NCI-H128 (cell line): ENCODE measurements around the gene USP46.

Source experiments
- DNase-seq: peaks from one replicate; lab custom pipeline; 2025; ENCODE audit not compliant: unreplicated experiment; lab: John Stamatoyannopoulos, UW

Gene USP46, protein sequence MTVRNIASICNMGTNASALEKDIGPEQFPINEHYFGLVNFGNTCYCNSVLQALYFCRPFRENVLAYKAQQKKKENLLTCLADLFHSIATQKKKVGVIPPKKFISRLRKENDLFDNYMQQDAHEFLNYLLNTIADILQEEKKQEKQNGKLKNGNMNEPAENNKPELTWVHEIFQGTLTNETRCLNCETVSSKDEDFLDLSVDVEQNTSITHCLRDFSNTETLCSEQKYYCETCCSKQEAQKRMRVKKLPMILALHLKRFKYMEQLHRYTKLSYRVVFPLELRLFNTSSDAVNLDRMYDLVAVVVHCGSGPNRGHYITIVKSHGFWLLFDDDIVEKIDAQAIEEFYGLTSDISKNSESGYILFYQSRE

DNA sequence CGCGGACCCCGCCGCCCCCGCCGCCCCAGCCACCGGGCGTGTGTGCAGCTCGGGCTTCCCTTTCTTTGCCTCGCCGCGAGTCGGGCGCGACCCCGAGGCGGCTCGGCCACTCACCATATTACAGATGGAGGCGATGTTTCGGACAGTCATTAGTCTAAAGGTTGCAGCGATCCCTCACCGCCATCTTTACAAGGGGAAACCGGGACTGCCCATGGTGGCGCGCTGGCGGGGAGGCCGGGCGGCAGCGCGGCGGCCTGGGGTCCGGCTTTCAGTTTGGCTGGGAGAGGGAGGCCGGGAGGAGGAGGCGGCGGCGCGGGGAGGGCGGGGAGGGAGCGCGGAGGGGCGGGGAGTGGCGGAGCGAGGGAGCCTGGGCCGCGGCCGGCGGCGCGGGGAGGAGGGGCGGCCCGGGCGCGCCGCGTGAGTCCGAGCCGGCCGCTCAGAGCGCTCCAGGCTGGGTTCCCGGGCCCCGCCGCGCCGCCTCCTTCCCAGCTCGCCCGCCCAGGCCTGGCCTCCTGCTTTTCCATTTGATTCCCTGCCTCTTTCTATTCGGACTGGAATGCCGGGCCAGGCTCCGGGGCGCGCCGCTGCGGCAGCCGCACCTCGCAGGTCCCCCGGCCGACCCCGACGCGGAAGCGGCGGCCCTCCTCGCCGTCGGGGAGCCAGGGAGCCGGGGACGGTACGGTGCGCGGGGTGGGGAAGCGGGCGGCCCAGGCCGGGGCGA, at the start of gene USP46:
USP46 (minus strand) TSS at position 301 of the 721 bp plus-strand sequence; CDS start at position 150, 151 bp downstream.
- DNase-seq = no peak

GRCh38 chr4:52704661-52705060, 45.6 kb upstream of the USP46 start:
- no peak for DNase-seq

DNA sequence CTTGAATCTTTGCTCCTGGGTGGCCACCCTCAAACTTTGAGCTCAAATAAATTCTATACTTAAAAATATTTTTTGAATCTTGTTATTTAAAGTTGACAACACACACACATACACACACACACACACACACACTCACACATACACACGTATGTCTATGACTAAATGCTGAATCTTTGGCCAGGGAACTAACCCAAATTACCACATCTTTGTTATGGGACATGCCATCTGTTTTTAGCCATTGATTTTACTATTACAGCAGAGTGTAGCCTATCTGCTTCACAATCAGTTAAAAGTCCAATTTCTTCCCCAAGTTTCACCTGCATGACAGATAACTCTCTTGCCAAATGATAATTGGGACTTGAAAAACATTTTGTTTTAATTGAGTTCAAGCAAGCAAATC, 45.0 kb upstream of the USP46 start:
- no peak for DNase-seq

- DNase-seq = no peak
These were observed 42.1 kb upstream of the USP46 start for GRCh38 chr4:52701207-52701606.

GRCh38 chr4:52694936-52695335, 35.8 kb upstream of the USP46 start:
- no peak for DNase-seq

DNA sequence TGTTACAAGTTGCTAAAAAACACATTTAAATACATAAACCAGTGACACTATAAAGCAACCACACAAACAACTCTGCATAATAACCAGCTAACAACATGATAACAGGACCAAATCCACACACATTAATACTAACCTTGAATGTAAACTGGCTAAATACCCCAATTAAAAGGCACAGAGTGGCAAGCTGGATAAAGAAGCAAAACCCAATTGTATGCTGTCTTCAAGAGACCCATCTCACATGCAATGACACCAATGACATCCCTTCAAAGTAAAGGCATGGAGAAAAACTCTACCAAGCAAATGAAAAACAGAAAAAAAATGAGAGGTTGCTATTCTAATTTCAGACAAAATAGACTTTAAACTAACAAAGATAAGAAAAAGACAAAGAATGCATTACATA, 34.4 kb upstream of the USP46 start:
- DNase-seq = no peak

- no peak for DNase-seq
These were observed 30.0 kb upstream of the USP46 start for GRCh38 chr4:52689096-52689495.

- no peak for DNase-seq
These were observed 28.6 kb upstream of the USP46 start for GRCh38 chr4:52687696-52688095.

DNA sequence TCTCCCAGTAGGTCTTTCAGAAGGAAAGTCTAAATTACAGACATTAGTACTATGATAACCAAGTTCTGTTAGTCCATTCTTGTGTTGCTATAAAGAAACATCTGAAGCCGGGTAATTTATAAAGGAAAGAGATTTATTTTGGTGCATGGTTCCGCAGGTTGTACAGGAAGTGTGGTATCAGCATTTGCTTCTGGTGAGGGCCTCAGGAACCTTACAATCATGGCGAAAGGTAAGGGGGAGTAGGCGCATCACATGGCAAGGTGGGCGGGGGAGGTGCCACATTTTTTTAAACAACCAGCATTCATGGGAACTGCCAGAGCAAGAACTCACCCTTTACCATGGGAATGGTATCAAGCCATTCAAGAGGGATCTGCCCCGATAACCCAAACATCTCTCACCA, 26.2 kb upstream of the USP46 start:
- DNase-seq = no peak

GRCh38 chr4:52684896-52685295, 25.8 kb upstream of the USP46 start:
- no peak for DNase-seq

DNA sequence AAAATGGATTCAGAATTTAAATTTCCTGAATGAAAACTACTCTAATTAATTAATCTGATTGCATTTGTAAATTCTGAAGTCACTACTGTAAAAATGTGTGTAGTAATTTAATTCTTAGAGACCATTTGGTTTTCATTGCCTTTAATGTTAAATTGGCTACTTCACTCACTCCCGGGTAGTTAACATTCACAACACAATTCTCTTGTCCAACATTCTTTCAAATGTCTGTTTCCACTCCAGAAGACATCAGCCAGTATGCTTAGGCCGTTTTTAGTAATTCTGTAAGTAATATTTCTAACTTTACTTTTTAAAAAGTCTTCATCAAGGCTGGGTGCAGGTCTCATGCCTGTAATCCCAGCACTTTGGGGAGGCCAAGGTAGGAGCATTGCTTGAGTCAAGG, 21.3 kb upstream of the USP46 start:
- DNase-seq = no peak

DNA sequence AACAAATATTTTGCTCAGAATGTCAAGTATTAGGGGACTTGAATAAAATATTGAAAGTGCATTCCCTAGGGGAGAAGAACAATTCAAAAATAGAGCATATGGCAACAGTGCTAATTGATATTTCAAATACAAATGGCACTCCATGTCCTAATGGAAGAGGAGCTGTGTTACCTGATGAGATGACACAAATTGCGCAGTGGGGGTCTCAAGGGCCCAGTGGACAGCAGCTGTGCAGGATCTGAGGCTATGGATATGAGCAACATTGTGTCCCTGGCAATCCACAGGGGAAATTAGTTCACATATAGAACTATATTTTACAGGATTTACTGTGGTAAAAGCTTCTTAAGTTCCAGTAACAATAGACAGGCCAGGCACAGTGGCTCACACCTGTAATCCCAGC, 17.4 kb upstream of the USP46 start:
- DNase-seq = no peak

GRCh38 chr4:52675111-52675510, 16.0 kb upstream of the USP46 start:
- no peak for DNase-seq

DNA sequence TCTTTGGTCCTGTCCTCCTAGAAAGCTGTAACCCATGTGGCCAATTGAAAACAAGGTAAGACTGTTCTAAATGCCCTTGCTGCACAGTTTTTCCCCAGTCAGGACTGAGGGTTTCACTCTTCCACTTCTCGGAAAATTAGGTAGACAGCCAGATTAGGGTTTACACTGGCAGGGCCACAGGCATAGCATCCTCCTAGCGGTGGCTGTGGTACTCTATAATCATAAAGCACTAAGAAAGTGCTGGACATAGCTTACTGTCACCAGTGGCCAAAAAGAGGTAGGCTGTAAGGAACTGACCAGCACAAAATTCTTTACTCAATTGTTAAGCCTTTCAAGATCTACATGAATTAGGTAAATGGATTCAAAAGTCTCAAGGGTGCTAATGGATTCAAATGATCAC, 11.6 kb upstream of the USP46 start:
- no peak for DNase-seq

GRCh38 chr4:52670121-52670520, 11.0 kb upstream of the USP46 start:
- DNase-seq = no peak

GRCh38 chr4:52665592-52665991, 6.5 kb upstream of the USP46 start:
- no peak for DNase-seq

- no peak for DNase-seq
These were observed 5.4 kb upstream of the USP46 start for GRCh38 chr4:52664479-52664878.

DNA sequence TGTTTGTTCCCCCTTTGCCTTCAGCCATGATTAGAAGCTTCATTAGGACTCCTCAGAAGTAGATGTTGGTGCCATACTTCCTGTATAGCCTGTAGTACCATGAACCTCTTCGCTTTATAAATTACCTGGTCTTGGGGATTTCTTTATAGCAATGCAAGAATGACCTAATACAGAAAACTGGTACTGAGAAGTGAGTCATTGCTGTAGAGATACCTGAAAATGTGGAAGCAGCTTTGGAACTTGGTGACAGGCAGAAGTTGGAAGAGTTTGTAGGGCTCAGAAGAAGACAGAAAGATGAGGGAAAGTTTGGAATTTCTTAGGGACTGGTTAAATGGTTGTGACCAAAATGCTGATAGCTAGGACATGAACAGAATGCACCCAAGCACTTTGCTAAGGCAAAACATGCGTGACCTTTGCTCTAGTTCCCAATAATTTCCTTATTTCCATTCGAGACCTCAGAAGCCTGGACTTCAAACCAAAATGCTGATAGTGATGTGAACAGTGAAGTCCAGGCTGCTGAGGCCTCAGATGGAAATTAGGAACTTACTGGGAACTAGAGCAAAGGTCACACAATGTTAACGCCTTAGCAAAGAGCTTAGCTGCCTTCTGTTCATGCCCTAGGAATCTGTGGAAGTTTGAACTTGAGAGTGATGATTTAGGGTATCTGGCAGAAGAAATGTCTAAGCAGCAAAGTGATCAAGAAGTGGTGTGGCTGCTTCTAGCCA, 3.0 kb upstream of the USP46 start:
- DNase-seq = no peak

DNA sequence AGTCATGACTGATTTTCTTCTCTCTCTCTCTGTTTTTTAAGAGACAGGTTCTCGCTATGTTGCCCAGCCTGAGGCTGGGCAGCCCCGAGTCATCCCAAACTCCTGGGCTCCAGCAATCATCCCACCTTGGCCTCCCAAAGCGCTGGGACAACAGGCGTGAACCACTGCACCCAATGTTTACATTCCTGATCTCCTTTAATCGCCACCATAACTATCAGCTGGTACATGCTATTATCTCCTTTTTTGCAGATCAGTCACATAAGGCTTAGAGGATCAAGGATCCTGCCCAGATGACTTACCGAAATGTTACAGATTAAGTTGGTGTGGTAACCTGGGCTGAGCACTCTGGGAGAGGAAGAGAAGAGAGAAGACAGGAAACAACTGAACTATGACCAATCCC, 1.5 kb upstream of the USP46 start:
- DNase-seq = no peak

DNA sequence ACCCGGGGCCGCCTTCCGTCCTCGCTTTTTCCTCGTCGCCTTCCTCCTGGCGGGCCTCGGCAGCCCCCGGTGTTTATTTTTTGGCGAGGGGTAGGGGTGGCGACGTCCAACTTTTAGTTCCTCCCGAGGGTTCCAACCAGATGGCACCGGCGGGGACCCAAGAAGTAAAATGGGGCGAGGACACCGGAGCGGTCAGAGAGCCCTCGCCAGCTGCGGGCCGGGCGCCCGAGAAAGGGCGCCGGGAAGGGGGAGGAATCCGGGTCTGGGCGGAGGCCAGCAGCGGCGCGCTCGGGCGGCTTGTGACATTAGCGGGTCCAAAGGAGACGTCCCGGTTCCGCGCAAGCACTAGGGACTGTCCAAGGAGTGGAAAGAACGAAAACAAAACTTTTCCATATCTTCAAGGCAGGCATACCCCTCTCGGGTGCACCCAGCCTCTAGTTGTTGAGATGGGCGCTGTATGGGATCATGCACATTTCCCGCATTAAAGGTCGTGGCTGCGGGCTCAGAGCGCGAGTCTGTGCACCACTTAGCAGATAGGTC, 691 bp upstream of the USP46 start:
- DNase-seq = no peak

- DNase-seq = no peak
These were observed 480 bp downstream of the USP46 start for GRCh38 chr4:52658641-52659000.
